IPS-20b (cell line): ENCODE data around the gene RBPJL.

Experiments
- H3K27ac ChIP-seq: one replicate; pipeline ENCODE4 v1.5.1; 2013; ENCODE audit warnings: low read length
- H3K27me3 ChIP-seq: 2 replicates; pipeline ENCODE4 v1.6.1; 2013; ENCODE audit warnings: mild to moderate bottlenecking, low read length, inconsistent platforms; ENCODE audit not compliant: insufficient read depth
- H3K36me3 ChIP-seq: 2 replicates; pipeline ENCODE4 v1.6.1; 2013; ENCODE audit warnings: low read depth, mild to moderate bottlenecking, inconsistent platforms, low read length, moderate library complexity; ENCODE audit not compliant: insufficient read depth
- H3K4me1 ChIP-seq: 2 replicates; pipeline ENCODE4 v1.6.1; 2013; ENCODE audit warnings: mild to moderate bottlenecking, control low read depth, inconsistent platforms, low read length, moderate library complexity; ENCODE audit not compliant: insufficient read depth
- H3K4me3 ChIP-seq: 2 replicates; pipeline ENCODE4 v1.5.1; 2013; ENCODE audit warnings: mild to moderate bottlenecking, low read length, inconsistent platforms
- H3K9ac ChIP-seq: 2 replicates; pipeline ENCODE4 v1.6.1; 2013; ENCODE audit warnings: low read depth, mild to moderate bottlenecking, inconsistent platforms, low read length, moderate library complexity
- H3K9me3 ChIP-seq: 2 replicates; pipeline ENCODE4 v1.6.1; 2013; ENCODE audit warnings: mild to moderate bottlenecking, low read depth, low read length, inconsistent platforms; ENCODE audit not compliant: insufficient read depth

Gene RBPJL

DNA sequence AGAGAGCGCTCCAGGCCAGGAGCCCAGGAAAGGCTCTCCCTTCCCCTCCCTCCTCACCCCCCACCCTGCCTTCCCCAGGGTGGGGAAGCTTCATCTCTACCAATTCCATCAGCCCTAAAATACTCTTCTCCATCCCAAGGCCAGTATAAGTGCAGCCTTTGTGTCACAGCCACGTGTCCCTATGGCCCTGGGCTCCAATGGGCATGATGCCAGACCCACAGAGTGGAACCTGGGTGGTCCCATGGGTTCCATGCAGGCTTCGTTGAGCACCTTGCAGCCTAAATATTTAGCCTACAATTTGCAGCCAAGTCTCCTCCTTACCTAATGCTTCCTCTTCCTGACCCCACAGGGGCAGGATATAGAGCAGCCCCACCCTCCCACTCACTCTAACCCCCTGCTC lies 2.4 kb downstream of the RBPJL start:
- Histone ChIP-seq H3K9ac (no peak overlapping the region), H3K4me1 (peaks cover 4% of the 10 kb centered on the region; the same call in 1 of the 2 replicates), H3K9me3 (no peaks in the 10 kb centered on the region), H3K36me3 (no peaks in the 10 kb centered on the region), H3K27ac (no peak overlapping the region), H3K27me3 (peaks cover 36% of the 10 kb centered on the region), H3K4me3 (no peak overlapping the region)

DNA sequence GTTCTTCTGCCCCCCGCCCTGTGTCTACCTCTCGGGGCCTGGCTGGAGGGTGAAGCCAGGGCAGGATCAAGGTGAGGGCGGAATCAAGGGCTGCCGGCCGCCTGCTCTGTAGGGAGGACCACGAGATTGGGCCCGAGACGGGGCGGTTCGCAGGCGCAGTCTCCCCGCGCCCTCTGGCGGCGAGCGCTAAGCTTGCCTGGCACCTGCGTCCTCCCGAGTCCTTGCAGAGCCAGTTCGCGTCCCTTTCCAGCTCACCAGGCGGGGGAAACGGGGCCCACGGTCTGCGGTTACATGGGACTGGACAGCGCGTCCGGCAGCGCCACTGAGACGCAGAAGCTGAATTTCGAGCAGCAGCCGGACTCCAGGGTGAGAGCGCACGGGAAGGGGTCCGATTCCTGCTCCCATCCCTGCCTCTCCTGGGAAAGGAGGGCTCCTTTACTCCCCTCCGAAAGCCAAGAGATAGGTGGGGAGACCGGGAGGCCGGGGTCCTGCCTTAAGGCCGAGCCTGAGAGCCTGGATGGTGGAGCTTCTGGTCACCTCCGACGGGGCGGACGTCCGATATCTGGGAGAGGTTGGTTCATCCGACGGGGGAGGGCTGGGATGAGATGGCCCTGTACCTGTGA lies 5.1 kb downstream of the RBPJL start:
- Histone ChIP-seq H3K36me3 (no peaks in the 10 kb centered on the region), H3K27me3 (peaks cover 30% of the 10 kb centered on the region), H3K9ac (no peak overlapping the region), H3K4me3 (peak overlapping the region; percentile 43; the same call in 1 of the 2 replicates), H3K27ac (no peak overlapping the region), H3K9me3 (no peaks in the 10 kb centered on the region), H3K4me1 (peaks cover 4% of the 10 kb centered on the region; the same call in 1 of the 2 replicates)

DNA sequence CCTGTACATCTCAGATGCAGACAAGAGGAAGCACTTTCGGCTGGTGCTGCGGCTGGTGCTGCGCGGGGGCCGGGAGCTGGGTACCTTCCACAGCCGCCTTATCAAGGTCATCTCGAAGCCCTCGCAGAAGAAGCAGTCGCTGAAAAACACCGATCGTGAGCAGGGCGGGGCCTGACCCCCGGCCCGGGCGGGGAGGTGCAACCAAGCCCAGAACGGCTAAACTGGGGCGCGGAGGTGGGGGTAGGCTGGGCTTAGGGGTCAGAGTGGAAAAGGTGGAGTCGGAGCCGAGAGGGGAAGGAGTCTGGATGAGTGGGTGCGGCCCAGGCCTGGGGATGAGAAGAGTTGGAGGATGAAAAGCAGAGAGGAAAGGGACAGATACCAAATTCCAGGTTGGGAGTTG lies 5.6 kb downstream of the RBPJL start:
- H3K9ac ChIP-seq: no peak overlapping the region
- no peak overlapping the region for H3K27ac ChIP-seq
- peaks cover 27% of the 10 kb centered on the region for H3K27me3 ChIP-seq
- no peaks in the 10 kb centered on the region for H3K36me3 ChIP-seq
- peaks cover 4% of the 10 kb centered on the region; the same call in 1 of the 2 replicates for H3K4me1 ChIP-seq
- H3K9me3 ChIP-seq: no peaks in the 10 kb centered on the region
- peak overlapping the region; percentile 43; the same call in 1 of the 2 replicates for H3K4me3 ChIP-seq

DNA sequence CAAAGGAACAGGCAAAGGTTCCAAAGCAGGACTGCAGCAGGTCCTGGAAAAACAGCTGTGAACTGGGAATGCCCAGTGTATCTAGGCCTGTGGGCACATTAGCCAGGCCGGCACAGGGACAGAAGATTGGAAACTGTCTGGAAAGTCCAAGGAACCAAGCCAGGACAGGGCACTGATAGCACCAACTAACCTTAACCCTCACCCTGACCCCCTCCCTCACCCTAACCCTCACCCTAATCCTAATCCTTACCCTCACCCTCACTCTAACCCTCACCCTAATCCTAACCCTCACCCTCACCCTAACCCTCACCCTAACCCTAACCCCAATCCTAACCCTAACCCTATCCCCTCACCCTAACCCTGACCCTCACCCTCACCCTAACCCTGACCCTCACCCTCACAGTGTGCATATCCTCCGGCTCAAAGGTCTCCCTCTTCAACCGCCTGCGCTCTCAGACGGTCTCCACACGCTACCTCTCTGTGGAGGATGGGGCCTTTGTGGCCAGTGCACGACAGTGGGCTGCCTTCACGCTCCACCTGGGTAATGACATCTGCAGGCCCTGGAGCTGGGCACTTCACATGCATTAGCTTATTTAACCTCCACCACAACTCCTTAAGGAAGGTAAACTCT lies 6.5 kb downstream of the RBPJL start:
- H3K4me3 ChIP-seq: no peak overlapping the region
- no peaks in the 10 kb centered on the region for H3K4me1 ChIP-seq
- no peak overlapping the region for H3K27ac ChIP-seq
- H3K27me3 ChIP-seq: peaks cover 18% of the 10 kb centered on the region
- no peak overlapping the region for H3K9ac ChIP-seq
- no peaks in the 10 kb centered on the region for H3K9me3 ChIP-seq
- no peaks in the 10 kb centered on the region for H3K36me3 ChIP-seq

DNA sequence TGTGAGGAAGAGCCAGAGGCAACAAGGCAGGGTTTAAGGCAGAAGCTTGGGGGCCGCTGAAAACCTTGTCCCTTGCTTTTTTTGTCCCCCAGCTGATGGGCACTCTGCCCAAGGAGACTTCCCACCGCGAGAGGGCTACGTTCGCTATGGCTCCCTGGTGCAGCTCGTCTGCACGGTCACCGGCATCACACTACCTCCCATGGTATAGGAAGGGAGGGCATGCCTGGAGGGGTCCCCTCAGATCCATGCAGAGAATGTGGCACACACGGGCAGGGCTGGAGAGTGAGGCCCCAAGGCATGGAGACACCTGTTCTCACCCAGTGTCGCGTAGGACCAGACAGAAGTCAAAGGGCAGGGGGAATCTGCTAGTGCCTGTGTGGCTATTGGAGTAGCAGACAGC lies 7.3 kb downstream of the RBPJL start:
- no peak overlapping the region for H3K27ac ChIP-seq
- no peaks in the 10 kb centered on the region for H3K9me3 ChIP-seq
- no peak overlapping the region for H3K4me3 ChIP-seq
- H3K9ac ChIP-seq: no peak overlapping the region
- no peaks in the 10 kb centered on the region for H3K36me3 ChIP-seq
- no peaks in the 10 kb centered on the region for H3K4me1 ChIP-seq
- H3K27me3 ChIP-seq: peaks cover 16% of the 10 kb centered on the region

DNA sequence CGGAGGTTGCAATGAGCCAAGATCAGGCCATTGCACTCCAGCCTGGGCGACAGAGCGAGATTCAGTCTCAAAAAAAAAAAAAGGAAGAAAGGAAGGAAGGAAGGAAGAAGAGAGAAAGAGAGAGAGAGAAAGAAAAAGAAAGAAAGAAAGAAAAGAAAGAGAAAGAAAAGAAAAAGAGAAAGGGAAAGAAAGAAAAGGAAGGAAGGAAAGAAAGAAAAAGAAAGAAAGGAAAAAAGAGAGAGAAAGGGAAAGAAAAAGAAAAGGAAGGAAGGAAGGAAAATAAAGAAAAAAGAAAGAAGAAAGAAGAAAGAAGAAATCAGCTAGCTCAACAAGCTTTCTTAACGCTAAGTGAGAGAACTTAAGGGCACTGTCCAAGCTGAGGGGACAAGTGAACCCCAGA lies 9.0 kb downstream of the RBPJL start:
- no peak overlapping the region for H3K4me3 ChIP-seq
- peaks cover 14% of the 10 kb centered on the region for H3K27me3 ChIP-seq
- H3K4me1 ChIP-seq: no peaks in the 10 kb centered on the region
- H3K9me3 ChIP-seq: no peaks in the 10 kb centered on the region
- no peak overlapping the region for H3K9ac ChIP-seq
- H3K27ac ChIP-seq: no peak overlapping the region
- no peaks in the 10 kb centered on the region for H3K36me3 ChIP-seq

DNA sequence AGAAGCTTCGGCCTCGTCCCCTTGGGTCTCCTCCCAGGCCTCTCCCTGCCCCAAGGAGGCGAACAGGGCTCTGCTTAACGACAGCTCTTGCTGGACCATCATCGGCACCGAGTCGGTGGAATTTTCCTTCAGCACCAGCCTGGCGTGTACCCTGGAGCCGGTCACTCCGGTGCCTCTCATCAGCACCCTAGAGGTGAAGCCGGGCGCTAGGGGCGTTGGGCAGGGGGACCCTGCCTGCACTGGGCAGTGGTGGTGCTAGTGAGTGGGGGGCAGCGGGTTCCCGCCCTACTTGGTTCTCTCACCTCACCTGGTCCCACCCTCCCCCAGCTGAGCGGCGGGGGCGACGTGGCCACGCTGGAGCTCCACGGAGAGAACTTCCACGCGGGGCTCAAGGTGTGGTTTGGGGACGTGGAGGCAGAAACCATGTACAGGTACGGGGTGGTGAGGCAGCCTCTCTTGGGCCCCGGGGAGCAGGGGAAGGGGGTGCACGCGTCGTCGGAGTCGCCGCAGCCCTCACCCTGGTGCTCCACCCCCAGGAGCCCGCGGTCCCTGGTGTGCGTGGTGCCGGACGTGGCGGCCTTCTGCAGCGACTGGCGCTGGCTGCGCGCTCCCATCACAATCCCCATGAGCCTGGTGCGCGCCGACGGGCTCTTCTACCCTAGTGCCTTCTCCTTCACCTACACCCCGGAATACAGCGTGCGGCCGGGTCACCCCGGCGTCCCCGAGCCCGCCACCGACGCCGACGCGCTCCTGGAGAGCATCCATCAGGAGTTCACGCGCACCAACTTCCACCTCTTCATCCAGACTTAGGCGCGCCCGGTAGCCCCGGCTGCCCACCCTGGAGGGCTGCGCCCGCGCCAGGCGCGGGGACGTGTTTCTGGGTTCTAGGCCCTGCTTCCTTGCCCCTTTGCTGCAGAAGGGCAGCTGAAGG lies 9.8 kb downstream of the RBPJL start:
- Histone ChIP-seq H3K27ac (no peak overlapping the region), H3K4me3 (no peak overlapping the region), H3K9ac (no peak overlapping the region), H3K36me3 (no peaks in the 10 kb centered on the region), H3K4me1 (no peaks in the 10 kb centered on the region), H3K27me3 (peaks cover 6% of the 10 kb centered on the region; the same call in 1 of the 2 replicates), H3K9me3 (no peaks in the 10 kb centered on the region)

DNA sequence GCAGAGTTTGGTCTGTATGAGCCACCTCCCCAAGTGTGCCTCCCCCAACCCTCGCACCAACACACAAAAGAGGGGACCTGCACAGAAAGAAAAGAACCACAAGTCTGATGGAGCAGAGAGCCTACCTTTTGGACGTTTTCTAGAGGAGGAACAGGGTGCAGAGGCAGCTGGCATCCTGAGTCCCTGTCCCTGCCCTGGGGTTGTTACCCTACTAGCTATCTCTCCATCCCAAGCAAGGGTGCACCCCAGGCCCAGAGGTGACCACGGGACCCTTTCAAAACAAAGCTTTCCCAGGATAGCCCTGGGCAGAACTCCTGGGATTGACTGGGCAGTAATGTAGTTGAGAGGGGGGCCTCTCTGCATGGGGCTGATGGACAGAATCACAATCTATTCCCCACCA lies 11.2 kb downstream of the RBPJL start:
- H3K36me3 ChIP-seq: no peaks in the 10 kb centered on the region
- H3K9ac ChIP-seq: no peak overlapping the region
- no peaks in the 10 kb centered on the region for H3K4me1 ChIP-seq
- no peak overlapping the region for H3K27ac ChIP-seq
- no peaks in the 10 kb centered on the region for H3K9me3 ChIP-seq
- no peaks in the 10 kb centered on the region for H3K27me3 ChIP-seq
- no peak overlapping the region for H3K4me3 ChIP-seq

DNA sequence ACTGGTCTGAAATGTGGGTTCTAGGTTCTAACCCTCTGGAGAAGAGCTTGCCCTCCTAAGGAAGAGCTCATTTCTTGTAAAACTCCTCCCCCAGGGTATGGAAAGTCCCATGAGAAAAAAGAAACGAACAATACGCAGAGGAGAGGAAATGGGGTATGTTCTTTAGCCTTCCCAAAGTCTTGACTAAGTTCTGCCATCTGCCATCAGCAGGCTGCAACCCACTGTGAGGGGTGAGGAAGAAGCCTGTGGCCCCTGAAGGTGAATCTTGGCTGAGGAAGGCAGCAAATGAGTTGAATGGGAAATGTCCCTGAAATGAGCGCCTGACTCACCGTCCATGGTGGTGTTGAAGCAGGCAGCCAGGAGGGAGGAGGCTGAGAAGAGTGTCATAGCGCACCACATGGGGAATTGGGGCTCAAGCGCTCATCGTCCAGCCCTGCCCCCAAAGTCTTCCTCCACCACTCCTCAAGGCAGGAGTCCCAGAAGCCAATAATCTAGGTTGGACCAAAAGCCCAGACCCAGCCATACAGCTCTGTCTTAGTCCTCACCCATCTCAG lies 11.8 kb downstream of the RBPJL start:
- no peaks in the 10 kb centered on the region for H3K9me3 ChIP-seq
- no peak overlapping the region for H3K9ac ChIP-seq
- H3K27ac ChIP-seq: no peak overlapping the region
- H3K4me3 ChIP-seq: no peak overlapping the region
- no peaks in the 10 kb centered on the region for H3K27me3 ChIP-seq
- no peaks in the 10 kb centered on the region for H3K36me3 ChIP-seq
- H3K4me1 ChIP-seq: no peaks in the 10 kb centered on the region

DNA sequence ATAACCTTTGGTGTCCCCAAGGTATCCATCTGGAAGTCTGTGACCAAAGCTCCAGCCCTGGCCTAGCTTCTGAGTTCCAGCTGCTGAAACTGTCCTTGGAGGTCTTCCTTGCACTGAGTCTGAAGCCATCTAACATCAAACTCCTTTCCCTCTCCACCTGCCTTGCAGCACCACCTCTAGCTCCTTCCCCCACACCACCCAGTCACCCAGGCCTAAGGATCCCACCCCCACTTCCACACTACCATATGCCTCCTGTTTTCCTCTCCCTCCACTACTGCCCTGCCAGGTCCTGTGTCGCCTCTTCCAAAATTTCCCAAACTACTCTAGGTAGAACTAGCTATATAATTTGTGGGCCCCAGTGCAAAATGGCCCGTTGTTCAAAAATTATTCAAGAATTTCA lies 12.3 kb downstream of the RBPJL start:
- H3K36me3 ChIP-seq: no peaks in the 10 kb centered on the region
- H3K9ac ChIP-seq: no peak overlapping the region
- H3K4me1 ChIP-seq: no peaks in the 10 kb centered on the region
- no peak overlapping the region for H3K27ac ChIP-seq
- no peak overlapping the region for H3K4me3 ChIP-seq
- no peaks in the 10 kb centered on the region for H3K9me3 ChIP-seq
- no peaks in the 10 kb centered on the region for H3K27me3 ChIP-seq

DNA sequence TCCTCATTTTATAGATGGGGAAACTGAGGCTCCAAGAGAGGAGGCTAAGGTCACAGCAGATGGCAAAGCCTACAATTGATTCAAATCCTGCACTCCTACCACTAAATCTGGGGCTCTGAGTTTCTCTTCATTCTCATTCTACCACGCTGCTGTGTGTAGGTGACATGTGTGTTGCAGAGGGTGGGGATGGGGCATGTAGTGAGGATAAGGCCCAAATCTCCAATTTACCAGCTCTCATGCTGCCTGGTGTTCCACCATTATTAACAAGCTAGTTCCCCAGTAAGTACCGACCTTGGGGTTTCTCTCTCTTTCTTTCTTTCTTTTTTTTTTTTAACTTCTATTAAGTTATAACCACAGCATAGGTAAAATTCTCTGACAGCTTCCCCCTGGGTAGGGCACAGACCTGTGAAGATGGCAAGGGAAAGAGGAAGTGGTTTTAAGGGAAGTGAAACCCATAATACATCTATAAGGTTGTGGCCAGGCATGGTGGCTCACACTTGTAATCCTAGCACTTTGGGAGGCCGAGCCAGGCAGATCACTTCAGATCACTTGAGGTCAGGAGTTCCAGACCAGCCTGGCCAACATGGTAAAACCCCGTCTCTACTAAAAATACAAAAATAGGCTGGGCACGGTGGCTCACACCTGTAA lies 14.4 kb downstream of the RBPJL start:
- no peak overlapping the region for H3K9ac ChIP-seq
- no peaks in the 10 kb centered on the region for H3K9me3 ChIP-seq
- H3K4me3 ChIP-seq: no peak overlapping the region
- no peaks in the 10 kb centered on the region for H3K27me3 ChIP-seq
- no peak overlapping the region for H3K27ac ChIP-seq
- peaks cover 6% of the 10 kb centered on the region; the same call in 1 of the 2 replicates for H3K36me3 ChIP-seq
- no peaks in the 10 kb centered on the region for H3K4me1 ChIP-seq
